HepG2 (cell line): ENCODE data around the gene ANKRD6. TPM values are rescaled to one million over a fixed set of nuclear protein-coding genes. Genes with fewer than 3 reads are reported as not detected.
A peak's percentile ranks its signal among the peaks of the same experiment; 100 is the strongest.

Source experiments
- ATAC-seq: fragments of 200-7000 bp; cut with Tn5 transposase; 3 replicates; pipeline ENCODE4 v1.9.1; 2020; ENCODE audit warnings: mild to moderate bottlenecking, moderate library complexity
- BruUV-seq: library from RNA; stranded (reverse); fragments of 400-500 nt; replicated peaks from 2 replicates; lab custom pipeline; 2021; lab: Mats Ljungman, UMichigan
- CTCF ChIA-PET: fragments of 300-600 bp; formaldehyde crosslinking; extraction: SDS; loops from one replicate; lab custom pipeline; 2021; ENCODE audit warnings: low total read pairs, inconsistent platforms, low intra/inter-chr PET ratio; lab: Yijun Ruan, JAX
- POLR2A ChIA-PET: fragments of 350-600 bp; sonication (Branson Sonifier 250); formaldehyde crosslinking; loops from one replicate; lab custom pipeline; 2020; ENCODE audit warnings: antibody characterized with exemption, inconsistent platforms; lab: Yijun Ruan, JAX
- DNase-seq: peaks from one replicate; pipeline ENCODE4 v3.0.0-alpha.2; 2015; ENCODE audit warnings: low spot score
- FAIRE-seq: peaks from 3 replicates; lab custom pipeline; 2011; peaks lifted over from hg19 to GRCh38; lab: Jason Lieb, UNC
- H2AFZ ChIP-seq: one replicate; pipeline ENCODE4 v1.6.1; 2011; ENCODE audit warnings: low read length, inconsistent platforms
- H3K27ac ChIP-seq: fragments of 300-600 bp; 3 replicates; pipeline ENCODE4 v1.8.0; 2011; ENCODE audit warnings: mixed run types, mild to moderate bottlenecking, mixed read lengths, low read length, inconsistent platforms; ENCODE audit not compliant: insufficient read depth; ENCODE audit errors: extremely low read length
- H3K27me3 ChIP-seq, 2 experiments: fragments of 200-600 bp in 1 of 2; 2 replicates in 1 of 2; 3 replicates in 1 of 2; pipeline versions ENCODE4 v1.6.0 to v1.8.0; 2011; ENCODE audit warnings: low read length in 2 of 2, mild to moderate bottlenecking in 2 of 2, moderate library complexity in 2 of 2, inconsistent platforms in 1 of 2; ENCODE audit not compliant: insufficient read depth in 2 of 2, control insufficient read depth in 1 of 2
- H3K36me3 ChIP-seq, 2 experiments: fragments of 200-600 bp in 1 of 2; replicated peaks in 1 of 2; 2 replicates in 1 of 2; 3 replicates in 1 of 2; pipeline versions ENCODE4 v1.5.1 to v1.8.0; 2011; ENCODE audit warnings: low read length in 2 of 2, inconsistent platforms in 1 of 2; ENCODE audit not compliant: insufficient read depth in 2 of 2, control insufficient read depth in 1 of 2
- H3K4me1 ChIP-seq: 2 replicates; pipeline ENCODE4 v1.5.1; 2012; ENCODE audit warnings: low read length, inconsistent platforms; ENCODE audit not compliant: insufficient read depth
- H3K4me2 ChIP-seq: 2 replicates; pipeline ENCODE4 v1.6.0; 2011; ENCODE audit warnings: low read depth, low read length, inconsistent platforms
- H3K4me3 ChIP-seq, 3 experiments: fragments of 200-600 bp in 1 of 3; sonication (generic), shearing (Covaris generic) in 1 of 3; replicated peaks in 1 of 3; 2 replicates each; pipeline ENCODE4 v1.5.1; 2011 to 2016; ENCODE audit warnings: low read length in 3 of 3, inconsistent platforms in 2 of 3, low read depth in 2 of 3, mild to moderate bottlenecking in 2 of 3, control low read depth in 1 of 3, mixed read lengths in 1 of 3; ENCODE audit not compliant: insufficient read depth in 1 of 3
- H3K79me2 ChIP-seq: one replicate; pipeline ENCODE4 v1.6.1; 2011; ENCODE audit warnings: low read length, inconsistent platforms; ENCODE audit not compliant: insufficient read depth
- H3K9ac ChIP-seq: 2 replicates; pipeline ENCODE4 v1.6.0; 2011; ENCODE audit warnings: mild to moderate bottlenecking, low read depth, low read length, inconsistent platforms; ENCODE audit not compliant: insufficient read depth
- H3K9me3 ChIP-seq: 2 replicates; pipeline ENCODE4 v1.5.1; 2012; ENCODE audit warnings: mild to moderate bottlenecking, low read length
- H4K20me1 ChIP-seq: 2 replicates; pipeline ENCODE4 v1.6.0; 2011; ENCODE audit warnings: inconsistent platforms, mild to moderate bottlenecking, low read length, moderate library complexity; ENCODE audit not compliant: insufficient read depth
- AKAP8 ChIP-seq: sonication (generic); formaldehyde crosslinking; IDR thresholded peaks from 2 replicates; pipeline ENCODE4 v1.5.1; 2020; ENCODE audit warnings: mild to moderate bottlenecking, missing genetic modification reagents
- GLMP ChIP-seq: sonication (generic); formaldehyde crosslinking; IDR thresholded peaks from 2 replicates; pipeline ENCODE4 v1.9.0; 2021; ENCODE audit warnings: missing genetic modification reagents, mild to moderate bottlenecking, borderline replicate concordance
- MAX ChIP-seq: IDR thresholded peaks from 2 replicates; pipeline ENCODE4 v1.6.1; 2012; ENCODE audit warnings: inconsistent platforms
- NFYC ChIP-seq: IDR thresholded peaks from 2 replicates; pipeline ENCODE4 v1.6.1; 2016; ENCODE audit warnings: missing genetic modification reagents, missing compliant biosample characterization
- PATZ1 ChIP-seq: sonication (generic); formaldehyde crosslinking; IDR thresholded peaks from 2 replicates; pipeline ENCODE4 v1.4.0; 2020; ENCODE audit warnings: missing genetic modification reagents
- POLR2A ChIP-seq, 2 experiments: IDR thresholded peaks; 2 replicates each; pipeline ENCODE4 v1.6.1; 2011; ENCODE audit warnings: low read depth in 2 of 2, low read length in 2 of 2, mild to moderate bottlenecking in 1 of 2, moderate library complexity in 1 of 2; ENCODE audit not compliant: insufficient read depth in 1 of 2
- TAF15 ChIP-seq: fragments of 200-400 bp; formaldehyde crosslinking; IDR thresholded peaks from one replicate; pipeline ENCODE4 v1.6.1; 2018; ENCODE audit warnings: mild to moderate bottlenecking, low read depth, low read length; ENCODE audit not compliant: poor library complexity, severe bottlenecking
- ZFAT ChIP-seq: sonication (generic); formaldehyde crosslinking; conservative IDR thresholded peaks from 2 replicates; pipeline ENCODE4 v1.8.1; 2023; ENCODE audit warnings: missing genetic modification reagents, inconsistent platforms
- ZFP91 ChIP-seq: sonication (generic); formaldehyde crosslinking; IDR thresholded peaks from 2 replicates; pipeline ENCODE4 v1.9.0; 2022; ENCODE audit warnings: missing genetic modification reagents, mild to moderate bottlenecking, borderline replicate concordance
- ZNF143 ChIP-seq: sonication (generic); formaldehyde crosslinking; IDR thresholded peaks from 2 replicates; pipeline ENCODE4 v1.4.0; 2020; ENCODE audit warnings: missing genetic modification reagents
- ZNF724P ChIP-seq: sonication (generic); formaldehyde crosslinking; IDR thresholded peaks from 2 replicates; pipeline ENCODE4 v1.8.0; 2022; ENCODE audit warnings: missing genetic modification reagents, borderline replicate concordance
- ZNF746 ChIP-seq: sonication (generic); formaldehyde crosslinking; IDR thresholded peaks from 2 replicates; pipeline ENCODE4 v1.8.0; 2022; ENCODE audit warnings: mild to moderate bottlenecking, missing genetic modification reagents
- ZNF776 ChIP-seq: sonication (generic); formaldehyde crosslinking; IDR thresholded peaks from 2 replicates; pipeline ENCODE4 v1.4.0; 2020; ENCODE audit warnings: mild to moderate bottlenecking, missing genetic modification reagents
- ZNF839 ChIP-seq: sonication (generic); formaldehyde crosslinking; IDR thresholded peaks from 2 replicates; pipeline ENCODE4 v1.4.0; 2020; ENCODE audit warnings: missing genetic modification reagents, mild to moderate bottlenecking, borderline replicate concordance
- WGBS: methylation state at CpG from one replicate; pipeline ENCODE4 v1.1.6; 2017; ENCODE audit warnings: low lambda C conversion rate; 5-methylcytosine and 5-hydroxymethylcytosine counted together
- in situ Hi-C: cut with HindIII; loops from 2 replicates; pipeline ENCODE4 v1.10.0; 2017; ENCODE audit warnings: low pct_unique_long_range_greater_than_20kb; ENCODE audit not compliant: extremely low pct_ligation_motif_present
- intact Hi-C: fragments of 100-400 bp; cut with micrococcal nuclease; formaldehyde crosslinking; loops from one replicate; pipeline ENCODE4 v1.10.0; 2022; ENCODE audit not compliant: unreplicated experiment
- polyA plus RNA-seq, 8 experiments: library from polyadenylated mRNA; depleted of rRNA in 3 of 8; stranded (reverse) in 7 of 8; unstranded in 1 of 8; fragments of >200 nt; fragmentation: Illumina TruSeq in 4 of 8; extraction: Trizol in 4 of 8; gene quantifications; 2 replicates each; pipeline versions ENCODE4 v1.2.1 to v1.2.3, GENCODE V29; 2011 to 2016; ENCODE audit warnings: low read depth in 4 of 8, missing spikeins in 1 of 8, mixed read lengths in 1 of 8; ENCODE audit not compliant: insufficient read depth in 1 of 8
- total RNA-seq, 5 experiments: library from RNA; depleted of rRNA; stranded (reverse); fragments of >200 nt; fragmentation: Illumina TruSeq; extraction: Trizol; gene quantifications; 2 replicates each; pipeline ENCODE4 v1.2.3, GENCODE V29; 2016; ENCODE audit warnings: low read depth in 1 of 5

The ANKRD6 gene
- total and polyA plus RNA-seq, 2 of the 13 experiments (the other 11 are each of a cell fraction or from before 2014, with no cell fraction given), result 0.18 to 0.36 TPM

- 42% methylated on average over 2 of the region's 2 CpGs for WGBS
- Histone ChIP-seq H3K9me3 (no peaks in the 10 kb centered on the region), H4K20me1 (no peaks in the 10 kb centered on the region), H3K27me3 (no peaks in the 10 kb centered on the region), H3K9ac (no peak overlapping the region), H3K4me2 (no peak overlapping the region), H3K4me3 (no peak overlapping the region), H3K27ac (no peak overlapping the region), H2AFZ (no peak overlapping the region), H3K36me3 (no peaks in the 10 kb centered on the region), H3K4me1 (no peaks in the 10 kb centered on the region), H3K79me2 (no peaks in the 10 kb centered on the region)
- ATAC-seq (peak; percentile 55; the same call in 2 of the 3 replicates), FAIRE-seq (no peak), DNase-seq (no peak)
- ChIA-PET POLR2A (no interaction called here), CTCF (no interaction called here)
- in situ Hi-C loops (no loop called here), intact Hi-C loops (no loop called here)
- BruUV-seq, result no TSS peak
- TF ChIP-seq PATZ1 (CRISPR knock-in tag) (no peak), AKAP8 (no peak), ZFAT (CRISPR knock-in tag) (no peak), ZFP91 (CRISPR knock-in tag) (no peak), ZNF724P (no peak), MAX (no peak), GLMP (CRISPR knock-in tag) (no peak), POLR2A (IDR thresholded peaks at IDR 0.05; ENCODE audit: insufficient read depth in 1 of 2, low read depth in 2 of 2, low read length in 2 of 2) (no peak), ZNF839 (CRISPR knock-in tag) (no peak), ZNF776 (CRISPR knock-in tag) (no peak), NFYC (no peak), TAF15 (no peak), ZNF143 (CRISPR knock-in tag) (no peak), ZNF746 (CRISPR knock-in tag) (no peak)
Measured at GRCh38 chr6:89583559-89583958, 150.6 kb downstream of the ANKRD6 start.
